Astrocyte of the cerebellum (primary cell): ENCODE measurements around the gene OR2L2.

ENCODE experiments used
- DNase-seq: peaks from one replicate; pipeline ENCODE4 v3.0.0-alpha.2; 2011; ENCODE audit warnings: low read depth
- H3K4me3 ChIP-seq: 2 replicates; pipeline ENCODE4 v1.5.1; 2011; ENCODE audit warnings: mild to moderate bottlenecking, low read depth, low read length, moderate library complexity
- CTCF ChIP-seq: IDR thresholded peaks from 2 replicates; pipeline ENCODE4 v1.5.1; 2012; ENCODE audit warnings: low read length, low read depth, moderate library complexity, mild to moderate bottlenecking; ENCODE audit errors: missing control alignments
- in situ Hi-C: cut with HindIII; loops from 2 replicates; pipeline ENCODE4 v1.10.0; 2017; ENCODE audit warnings: low sequenced_read_pairs

OR2L2 gene

DNA sequence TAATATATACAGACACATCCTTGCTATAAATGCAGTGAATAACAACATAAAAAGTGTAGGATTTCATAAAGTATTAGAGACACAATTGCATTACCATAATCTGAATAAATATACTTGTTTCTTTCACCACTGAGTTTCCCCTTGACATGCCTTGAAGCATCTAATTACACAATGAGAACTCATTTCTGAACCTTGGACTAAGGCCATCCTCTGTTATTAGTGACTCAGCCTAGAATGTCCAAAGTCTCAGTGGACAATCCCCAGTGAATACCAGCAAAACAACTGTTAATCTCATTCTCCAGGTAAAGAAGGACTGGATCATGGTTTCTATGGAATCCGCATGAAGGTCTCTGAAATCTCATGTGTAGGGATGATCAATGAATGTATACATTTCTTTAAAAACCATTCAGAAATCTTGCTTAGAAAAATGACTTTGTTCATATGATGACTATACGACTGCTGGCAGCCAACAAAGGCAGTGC lies 16.6 kb upstream of the OR2L2 start, which contains the start of gene OR2L5:
Gene OR2L5, plus strand, starts transcription at position 432 of the 482 bp plus-strand sequence. CDS start 8,288 bp downstream, outside the sequence.
- TF ChIP-seq CTCF, result no peak
- in situ Hi-C loops, result no loop called here

GRCh38 chr1:248015803-248016202 lies 14.1 kb upstream of the OR2L2 start:
- DNase-seq, result no peak
- in situ Hi-C loops, result no loop called here
- no peak overlapping the region for H3K4me3 ChIP-seq
- TF ChIP-seq CTCF, result no peak

More for the DNA sequence above, 16.6 kb upstream of the OR2L2 start, which contains the start of gene OR2L5:
- H3K4me3 ChIP-seq, result no peak within 1 kb of the TSS
- no peak for DNase-seq

DNA sequence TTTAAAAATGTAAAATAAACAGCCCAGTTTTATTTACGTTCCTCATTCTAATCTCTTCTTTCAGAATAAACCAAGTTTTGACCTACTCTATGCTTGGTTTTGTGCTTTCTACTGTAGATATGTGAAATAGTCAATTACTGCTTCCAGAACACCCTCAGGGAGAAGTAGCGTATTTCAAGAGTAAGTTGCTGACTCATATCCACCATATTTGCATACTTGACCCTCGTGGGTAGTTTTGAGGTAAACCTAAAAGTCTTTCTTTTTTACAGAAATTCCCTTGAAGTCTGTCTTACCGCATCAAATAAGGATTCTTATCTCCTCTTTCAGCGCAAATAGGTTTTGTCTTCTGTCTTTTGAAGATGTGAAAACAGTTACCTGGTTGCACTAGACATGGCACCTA lies 15.3 kb downstream of the OR2L2 start:
- TF ChIP-seq CTCF, result no peak
- in situ Hi-C loops, result no loop called here
- H3K4me3 ChIP-seq, result no peak overlapping the region
- no peak for DNase-seq

GRCh38 chr1:248046536-248046935 lies 16.7 kb downstream of the OR2L2 start, which contains the start of gene OR2L3:
TSS of gene OR2L3 (plus strand) at chr1:248046836. CDS start at chr1:248060682, 13,846 bp downstream.
- no peak for DNase-seq
- H3K4me3 ChIP-seq, result no peak within 1 kb of the TSS
- no peak for TF ChIP-seq CTCF
- in situ Hi-C loops, result no loop called here

GRCh38 chr1:248047008-248047407 lies 17.1 kb downstream of the OR2L2 start:
- DNase-seq, result no peak
- in situ Hi-C loops, result no loop called here
- TF ChIP-seq CTCF, result no peak
- no peak overlapping the region for H3K4me3 ChIP-seq

DNA sequence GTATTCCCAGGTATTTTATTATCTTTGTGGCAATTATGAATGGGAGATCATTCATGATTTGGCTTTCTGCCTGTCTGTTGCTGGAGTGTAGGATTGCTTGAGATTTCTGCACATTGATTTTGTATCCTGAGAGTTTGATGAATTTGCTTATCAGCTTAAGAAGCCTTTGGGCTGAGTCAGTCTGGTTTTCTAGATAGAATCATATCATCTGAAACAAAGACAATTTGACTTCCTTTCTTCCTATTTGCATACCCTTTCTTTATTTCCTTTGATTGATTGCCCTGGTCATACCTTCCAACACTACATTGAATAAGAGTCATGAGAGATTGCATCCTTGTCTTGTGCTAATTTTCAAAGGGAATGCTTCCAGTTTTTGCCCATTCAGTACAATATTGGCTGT lies 24.8 kb downstream of the OR2L2 start:
- in situ Hi-C loops, result no loop called here
- H3K4me3 ChIP-seq, result no peak overlapping the region
- DNase-seq, result no peak
- TF ChIP-seq CTCF, result no peak
